ENCODE data around the gene RUBCNL. TPM values are rescaled to one million over a fixed set of nuclear protein-coding genes. Genes with fewer than 3 reads are reported as not detected.

RUBCNL gene
- total and polyA plus RNA-seq, 8 donors = 0.46 to 3.2 (median 0.86) TPM

- H3K27ac ChIP-seq = no peak overlapping the region
- no peak for FAIRE-seq
These were observed 31.0 kb downstream of the RUBCNL start for GRCh38 chr13:46355901-46356590.

DNA sequence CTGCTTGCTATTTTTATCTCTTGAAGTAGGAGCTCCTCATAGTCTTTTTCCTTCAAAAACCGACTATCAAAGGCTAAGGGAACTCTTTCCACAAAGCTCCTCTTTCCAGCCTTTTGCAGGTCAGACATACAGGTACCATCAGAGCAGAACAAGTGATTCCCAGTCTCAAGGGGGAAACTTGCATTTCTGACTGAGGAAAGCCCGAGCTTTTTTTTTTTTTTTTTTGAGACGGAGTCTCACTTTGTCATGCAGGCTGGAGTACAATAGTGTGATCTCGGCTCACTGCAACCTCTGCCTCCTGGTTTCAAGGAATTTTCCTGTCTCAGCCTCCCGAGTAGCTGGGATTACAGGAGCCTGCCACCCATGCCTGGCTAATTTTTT is 32.0 kb downstream of the RUBCNL start:
- DNase-seq = no peak
- H3K27ac ChIP-seq = no peak overlapping the region
- no peak for FAIRE-seq

More at GRCh38 chr13:46355901-46356590, 31.0 kb downstream of the RUBCNL start:
- Histone ChIP-seq H3K4me3 (no peak overlapping the region), H3K4me1 (no peaks in the 10 kb centered on the region), H3K27me3 (no peaks in the 10 kb centered on the region), H3K9me3 (no peaks in the 10 kb centered on the region), H3K36me3 (no peaks in the 10 kb centered on the region)
- DNase-seq = no peak
- 88 to 91% methylated on average over 11 of the region's 11 CpGs for WGBS, 2 donors
- intact Hi-C loops (cut with DNase I) = no loop called here
- TF ChIP-seq, protein P1, sequence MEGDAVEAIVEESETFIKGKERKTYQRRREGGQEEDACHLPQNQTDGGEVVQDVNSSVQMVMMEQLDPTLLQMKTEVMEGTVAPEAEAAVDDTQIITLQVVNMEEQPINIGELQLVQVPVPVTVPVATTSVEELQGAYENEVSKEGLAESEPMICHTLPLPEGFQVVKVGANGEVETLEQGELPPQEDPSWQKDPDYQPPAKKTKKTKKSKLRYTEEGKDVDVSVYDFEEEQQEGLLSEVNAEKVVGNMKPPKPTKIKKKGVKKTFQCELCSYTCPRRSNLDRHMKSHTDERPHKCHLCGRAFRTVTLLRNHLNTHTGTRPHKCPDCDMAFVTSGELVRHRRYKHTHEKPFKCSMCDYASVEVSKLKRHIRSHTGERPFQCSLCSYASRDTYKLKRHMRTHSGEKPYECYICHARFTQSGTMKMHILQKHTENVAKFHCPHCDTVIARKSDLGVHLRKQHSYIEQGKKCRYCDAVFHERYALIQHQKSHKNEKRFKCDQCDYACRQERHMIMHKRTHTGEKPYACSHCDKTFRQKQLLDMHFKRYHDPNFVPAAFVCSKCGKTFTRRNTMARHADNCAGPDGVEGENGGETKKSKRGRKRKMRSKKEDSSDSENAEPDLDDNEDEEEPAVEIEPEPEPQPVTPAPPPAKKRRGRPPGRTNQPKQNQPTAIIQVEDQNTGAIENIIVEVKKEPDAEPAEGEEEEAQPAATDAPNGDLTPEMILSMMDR (IDR thresholded peaks at IDR 0.05) = no peak
- no peak for ATAC-seq

GRCh38 chr13:46354156-46355087 is 32.6 kb downstream of the RUBCNL start:
- no peak for FAIRE-seq
- DNase-seq = no peak
- TF ChIP-seq, protein P1 (IDR thresholded peaks at IDR 0.05) = no peak

More for the DNA sequence above, 32.0 kb downstream of the RUBCNL start:
- Histone ChIP-seq H3K27me3 (no peaks in the 10 kb centered on the region), H3K4me1 (no peaks in the 10 kb centered on the region), H3K9me3 (no peaks in the 10 kb centered on the region), H3K4me3 (no peak overlapping the region), H3K36me3 (no peaks in the 10 kb centered on the region)
- ATAC-seq = no peak
- intact Hi-C loops (cut with DNase I) = no loop called here
- WGBS, 2 donors = 78 to 90% methylated on average over 5 of the region's 5 CpGs
- TF ChIP-seq, protein P1 (IDR thresholded peaks at IDR 0.05) = no peak

DNA sequence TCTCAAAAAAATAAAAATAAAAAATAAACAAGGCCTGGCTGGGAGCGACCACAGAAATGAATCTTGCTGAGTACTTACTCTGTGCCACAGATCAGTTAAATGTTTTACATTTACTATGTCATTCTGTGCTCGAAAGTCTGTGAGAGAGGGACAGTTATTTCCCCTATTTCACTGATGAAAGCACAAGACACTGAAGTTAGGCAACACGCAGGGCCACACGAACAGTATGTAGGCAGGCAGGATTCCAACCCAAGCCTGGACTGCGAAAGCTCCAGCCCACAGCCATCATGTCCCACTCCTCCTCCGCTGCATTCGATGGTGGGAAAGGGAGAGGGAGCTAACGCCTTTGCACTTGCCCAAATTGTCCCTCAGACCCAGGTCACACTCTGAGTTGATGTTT is 34.2 kb downstream of the RUBCNL start:
- intact Hi-C loops (cut with DNase I) = no loop called here
- TF ChIP-seq, protein P1 (IDR thresholded peaks at IDR 0.05) = no peak
- no peak for FAIRE-seq
- Histone ChIP-seq H3K36me3 (no peaks in the 10 kb centered on the region), H3K4me3 (no peak overlapping the region), H3K27me3 (no peaks in the 10 kb centered on the region), H3K4me1 (no peaks in the 10 kb centered on the region), H3K9me3 (no peaks in the 10 kb centered on the region), H3K27ac (no peak overlapping the region)
- DNase-seq = no peak
- peak in 2 of 4 donors; percentile 60 to 64 for ATAC-seq
- 89 to 93% methylated on average over 8 of the region's 8 CpGs for WGBS, 2 donors

More at GRCh38 chr13:46354156-46355087, 32.6 kb downstream of the RUBCNL start:
- peak in 2 of 4 donors; percentile 72 to 74 for ATAC-seq
- no peak overlapping the region for H3K4me3 ChIP-seq
- no peak overlapping the region for H3K27ac ChIP-seq
- no peaks in the 10 kb centered on the region for H3K27me3 ChIP-seq
- H3K36me3 ChIP-seq = no peaks in the 10 kb centered on the region
- intact Hi-C loops (cut with DNase I) = no loop called here
- WGBS, 2 donors = 73 to 88% methylated on average over 9 of the region's 9 CpGs
- no peaks in the 10 kb centered on the region for H3K4me1 ChIP-seq
- no peaks in the 10 kb centered on the region for H3K9me3 ChIP-seq

All from pancreas (tissue), 10 donors.